HCT116 (cell line): ENCODE data around the gene MFAP1. TPM values are rescaled to one million over a fixed set of nuclear protein-coding genes. Genes with fewer than 3 reads are reported as not detected.

Experiments
- ATAC-seq: fragments of 200-7000 bp; cut with Tn5 transposase; 2 replicates; pipeline ENCODE4 v1.9.1; 2020; ENCODE audit warnings: mild to moderate bottlenecking, moderate library complexity
- BruUV-seq: library from RNA; stranded (reverse); fragments of 400-500 nt; replicated peaks from 2 replicates; lab custom pipeline; 2021; lab: Mats Ljungman, UMichigan
- CTCF ChIA-PET: fragments of 300-600 bp; sonication (Branson Sonifier 250); formaldehyde crosslinking; loops from one replicate; lab custom pipeline; 2021; ENCODE audit warnings: antibody characterized with exemption; lab: Charles Lee
- POLR2A ChIA-PET: fragments of 300-600, 350-600 bp; sonication (Branson Sonifier 250); formaldehyde crosslinking; loops from one replicate; lab custom pipeline; 2021; ENCODE audit warnings: antibody characterized with exemption; lab: Charles Lee
- RAD21 ChIA-PET, 2 experiments: fragments of 300-600 bp; sonication (Branson Sonifier 250); formaldehyde crosslinking; loops; one replicate each; lab custom pipeline; 2023; ENCODE audit warnings: low total read pairs in 2 of 2; ENCODE audit not compliant: uncharacterized antibody in 2 of 2, unreplicated experiment in 2 of 2, low non-redundant PET in 1 of 2; lab: Charles Lee
- DNase-seq: peaks from one replicate; pipeline ENCODE4 v3.0.0-alpha.2; 2010; ENCODE audit warnings: low read depth, low spot score
- H2AFZ ChIP-seq: fragments of 200-600 bp; shearing (Covaris generic), sonication (generic); 2 replicates; pipeline ENCODE4 v1.6.1; 2017; ENCODE audit warnings: low read depth, mixed run types, mixed read lengths, antibody characterized with exemption, low read length; ENCODE audit not compliant: poor library complexity, severe bottlenecking
- H3K27ac ChIP-seq: 2 replicates; pipeline ENCODE4 v1.5.1; 2012; ENCODE audit warnings: low read depth, low read length
- H3K27me3 ChIP-seq: fragments of 200-600 bp; sonication (generic); 2 replicates; pipeline ENCODE4 v1.6.1; 2016; ENCODE audit warnings: mixed run types, low read length, mixed read lengths; ENCODE audit not compliant: insufficient read depth
- H3K36me3 ChIP-seq, 2 experiments: fragments of 200-500 bp in 1 of 2; fragments of 200-600 bp in 1 of 2; sonication (Bioruptor generic) in 1 of 2; sonication (generic) in 1 of 2; 2 replicates each; pipeline versions ENCODE4 v1.5.1 to v1.6.1; 2014 to 2016; ENCODE audit warnings: low read length in 2 of 2, inconsistent platforms in 1 of 2, mixed read lengths in 1 of 2, mixed run types in 1 of 2; ENCODE audit not compliant: insufficient read depth in 2 of 2, control insufficient read depth in 1 of 2
- H3K4me1 ChIP-seq, 2 experiments: fragments of 200-600 bp in 1 of 2; sonication (generic) in 1 of 2; 2 replicates each; pipeline versions ENCODE4 v1.5.1 to v1.6.1; 2012 to 2017; ENCODE audit warnings: low read length in 2 of 2, inconsistent platforms in 1 of 2, mild to moderate bottlenecking in 1 of 2, mixed read lengths in 1 of 2, mixed run types in 1 of 2, moderate library complexity in 1 of 2; ENCODE audit not compliant: insufficient read depth in 2 of 2, control insufficient read depth in 1 of 2
- H3K4me2 ChIP-seq: fragments of 200-600 bp; sonication (generic); 2 replicates; pipeline ENCODE4 v1.6.1; 2017; ENCODE audit warnings: mixed run types, low read length, mixed read lengths
- H3K4me3 ChIP-seq, 2 experiments: fragments of 200-600 bp in 1 of 2; sonication (generic) in 1 of 2; replicated peaks in 1 of 2; 2 replicates each; pipeline ENCODE4 v1.5.1; 2011 to 2016; ENCODE audit warnings: low read length in 2 of 2, control low read depth in 1 of 2, low read depth in 1 of 2, mild to moderate bottlenecking in 1 of 2, mixed read lengths in 1 of 2, mixed run types in 1 of 2
- H3K79me2 ChIP-seq: fragments of 200-600 bp; sonication (generic); 2 replicates; pipeline ENCODE4 v1.6.1; 2017; ENCODE audit warnings: mild to moderate bottlenecking, mixed run types, low read length, moderate library complexity, mixed read lengths; ENCODE audit not compliant: insufficient read depth
- H3K9ac ChIP-seq: fragments of 200-600 bp; sonication (generic); 2 replicates; pipeline ENCODE4 v1.6.1; 2016; ENCODE audit warnings: low read length, mixed read lengths
- H3K9me2 ChIP-seq: fragments of 200-600 bp; sonication (generic), shearing (Covaris generic); 2 replicates; pipeline ENCODE4 v1.6.1; 2017; ENCODE audit warnings: mixed run types, mild to moderate bottlenecking, moderate library complexity; ENCODE audit not compliant: insufficient read depth
- H3K9me3 ChIP-seq, 2 experiments: fragments of 200-500 bp in 1 of 2; fragments of 200-600 bp in 1 of 2; sonication (Bioruptor generic) in 1 of 2; sonication (generic) in 1 of 2; 2 replicates each; pipeline ENCODE4 v1.6.1; 2014 to 2017; ENCODE audit warnings: low read length in 2 of 2, mixed read lengths in 2 of 2, inconsistent platforms in 1 of 2, low read depth in 1 of 2, mild to moderate bottlenecking in 1 of 2, mixed run types in 1 of 2, moderate library complexity in 1 of 2; ENCODE audit not compliant: control insufficient read depth in 1 of 2, insufficient read depth in 1 of 2
- H4K20me1 ChIP-seq: fragments of 200-600 bp; sonication (generic), shearing (Covaris generic); 2 replicates; pipeline ENCODE4 v1.6.1; 2017; ENCODE audit warnings: mixed run types, mild to moderate bottlenecking, moderate library complexity; ENCODE audit not compliant: insufficient read depth
- CBX3 ChIP-seq: IDR thresholded peaks from 2 replicates; pipeline ENCODE4 v1.6.1; 2012; ENCODE audit warnings: low read depth
- CEBPB ChIP-seq: IDR thresholded peaks from 2 replicates; pipeline ENCODE4 v1.6.1; 2012; ENCODE audit warnings: low read depth
- EZH2 ChIP-seq: fragments of 200-600 bp; sonication (generic); IDR thresholded peaks from 2 replicates; pipeline ENCODE4 v1.6.1; 2017; ENCODE audit warnings: antibody characterized with exemption, mixed run types
- FOSL1 ChIP-seq: IDR thresholded peaks from 2 replicates; pipeline ENCODE4 v1.6.1; 2012; ENCODE audit warnings: low read depth
- JUND ChIP-seq: IDR thresholded peaks from 2 replicates; pipeline ENCODE4 v1.6.1; 2012
- POLR2A ChIP-seq: IDR thresholded peaks from 2 replicates; pipeline ENCODE4 v1.7.0; 2011; ENCODE audit warnings: borderline replicate concordance; ENCODE audit not compliant: insufficient read depth, insufficient read length; ENCODE audit errors: extremely low read depth
- RAD21 ChIP-seq: IDR thresholded peaks from 2 replicates; pipeline ENCODE4 v1.6.1; 2012; ENCODE audit warnings: low read depth, mild to moderate bottlenecking
- SIN3A ChIP-seq: IDR thresholded peaks from 2 replicates; pipeline ENCODE4 v1.6.1; 2012; ENCODE audit warnings: low read depth
- SP1 ChIP-seq: IDR thresholded peaks from 2 replicates; pipeline ENCODE4 v1.6.1; 2012; ENCODE audit warnings: low read depth
- SRF ChIP-seq: IDR thresholded peaks from 2 replicates; pipeline ENCODE4 v1.6.1; 2012; ENCODE audit warnings: low read depth
- TCF7L2 ChIP-seq: IDR thresholded peaks from 2 replicates; pipeline ENCODE4 v1.7.0; 2011; ENCODE audit warnings: borderline replicate concordance, inconsistent platforms; ENCODE audit not compliant: insufficient read depth, insufficient read length; ENCODE audit errors: extremely low read depth
- YY1 ChIP-seq: IDR thresholded peaks from 2 replicates; pipeline ENCODE4 v1.6.1; 2011; ENCODE audit warnings: low read length, low read depth, moderate library complexity, mild to moderate bottlenecking; ENCODE audit not compliant: insufficient replicate concordance; ENCODE audit errors: extremely low read depth
- ZFX ChIP-seq: fragments of 450-650 bp; IDR thresholded peaks from 2 replicates; pipeline ENCODE4 v1.6.1; 2017
- intact Hi-C: fragments of 100-400 bp; cut with micrococcal nuclease; formaldehyde crosslinking; loops from 2 replicates; pipeline ENCODE4 v1.10.0; 2022
- total RNA-seq: library from RNA; stranded (reverse); gene quantifications from one replicate; pipeline ENCODE4 v1.2.1, GENCODE V29; 2021; ENCODE audit not compliant: unreplicated experiment
- TF ChIP-seq, protein P1 (sequence below): IDR thresholded peaks from 2 replicates; pipeline ENCODE4 v1.6.1; 2012
- TF ChIP-seq, protein P2 (sequence below): IDR thresholded peaks from 2 replicates; pipeline ENCODE4 v1.6.1; 2012; ENCODE audit warnings: low read depth
- TF ChIP-seq, protein P3 (sequence below): IDR thresholded peaks from 2 replicates; pipeline ENCODE4 v1.6.1; 2011; ENCODE audit warnings: mild to moderate bottlenecking, low read length, moderate library complexity; ENCODE audit not compliant: insufficient replicate concordance; ENCODE audit errors: extremely low read depth

MFAP1 gene
- total RNA-seq, 1 experiment from 2014 or later, result 32.7 TPM

DNA sequence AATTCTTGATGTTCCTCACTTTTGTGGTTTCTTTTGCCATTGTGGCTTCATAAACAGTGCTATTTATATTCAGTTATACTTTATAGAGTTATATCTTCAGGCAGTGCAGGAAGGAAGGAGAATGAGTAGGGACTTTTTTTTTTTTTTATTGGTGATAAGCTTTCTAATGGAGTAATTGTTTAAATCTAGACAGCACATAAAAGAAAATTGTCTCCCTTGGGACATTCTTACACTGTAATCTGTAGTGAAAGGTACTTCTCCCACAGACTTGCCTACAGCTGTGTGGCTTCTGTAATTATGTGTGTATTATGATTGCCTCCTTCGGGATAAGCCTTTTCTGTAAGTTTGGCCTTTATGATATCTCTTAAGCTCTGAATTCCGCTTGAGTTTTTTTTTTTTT is 43.9 kb upstream of the MFAP1 start:
- DNase-seq (no peak), ATAC-seq (no peak)
- ChIA-PET CTCF (interaction anchor here (1.9 kb wide), 1 partner anchor 14 kb away, joined by 4 read pairs; no protein-coding TSS in a partner anchor), POLR2A (no interaction called here), RAD21 (no interaction called here)
- no TSS peak for BruUV-seq
- no peak overlapping the region for H3K27ac ChIP-seq
- H3K4me1 ChIP-seq, result no peaks in the 10 kb centered on the region
- H2AFZ ChIP-seq, result no peak overlapping the region
- H3K79me2 ChIP-seq, result no peaks in the 10 kb centered on the region; the same call in 1 of the 2 replicates
- H3K9ac ChIP-seq, result no peak overlapping the region
- no peaks in the 10 kb centered on the region for H4K20me1 ChIP-seq
- H3K4me3 ChIP-seq, result no peak overlapping the region
- H3K27me3 ChIP-seq, result no peaks in the 10 kb centered on the region
- no peaks in the 10 kb centered on the region for H3K9me2 ChIP-seq
- intact Hi-C loops, result no loop called here
- TF ChIP-seq ZFX, result no peak
- TF ChIP-seq RAD21, result no peak
- no peak for TF ChIP-seq FOSL1
- TF ChIP-seq CBX3, result no peak
- TF ChIP-seq JUND, result no peak
- TF ChIP-seq POLR2A, result no peak
- no peak for TF ChIP-seq CEBPB
- TF ChIP-seq, protein P1, sequence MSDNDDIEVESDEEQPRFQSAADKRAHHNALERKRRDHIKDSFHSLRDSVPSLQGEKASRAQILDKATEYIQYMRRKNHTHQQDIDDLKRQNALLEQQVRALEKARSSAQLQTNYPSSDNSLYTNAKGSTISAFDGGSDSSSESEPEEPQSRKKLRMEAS, result no peak
- TF ChIP-seq EZH2, result no peak
- no peak for TF ChIP-seq TCF7L2
- no peak for TF ChIP-seq SIN3A
- TF ChIP-seq SP1, result no peak
- TF ChIP-seq SRF, result no peak
- TF ChIP-seq, protein P2, sequence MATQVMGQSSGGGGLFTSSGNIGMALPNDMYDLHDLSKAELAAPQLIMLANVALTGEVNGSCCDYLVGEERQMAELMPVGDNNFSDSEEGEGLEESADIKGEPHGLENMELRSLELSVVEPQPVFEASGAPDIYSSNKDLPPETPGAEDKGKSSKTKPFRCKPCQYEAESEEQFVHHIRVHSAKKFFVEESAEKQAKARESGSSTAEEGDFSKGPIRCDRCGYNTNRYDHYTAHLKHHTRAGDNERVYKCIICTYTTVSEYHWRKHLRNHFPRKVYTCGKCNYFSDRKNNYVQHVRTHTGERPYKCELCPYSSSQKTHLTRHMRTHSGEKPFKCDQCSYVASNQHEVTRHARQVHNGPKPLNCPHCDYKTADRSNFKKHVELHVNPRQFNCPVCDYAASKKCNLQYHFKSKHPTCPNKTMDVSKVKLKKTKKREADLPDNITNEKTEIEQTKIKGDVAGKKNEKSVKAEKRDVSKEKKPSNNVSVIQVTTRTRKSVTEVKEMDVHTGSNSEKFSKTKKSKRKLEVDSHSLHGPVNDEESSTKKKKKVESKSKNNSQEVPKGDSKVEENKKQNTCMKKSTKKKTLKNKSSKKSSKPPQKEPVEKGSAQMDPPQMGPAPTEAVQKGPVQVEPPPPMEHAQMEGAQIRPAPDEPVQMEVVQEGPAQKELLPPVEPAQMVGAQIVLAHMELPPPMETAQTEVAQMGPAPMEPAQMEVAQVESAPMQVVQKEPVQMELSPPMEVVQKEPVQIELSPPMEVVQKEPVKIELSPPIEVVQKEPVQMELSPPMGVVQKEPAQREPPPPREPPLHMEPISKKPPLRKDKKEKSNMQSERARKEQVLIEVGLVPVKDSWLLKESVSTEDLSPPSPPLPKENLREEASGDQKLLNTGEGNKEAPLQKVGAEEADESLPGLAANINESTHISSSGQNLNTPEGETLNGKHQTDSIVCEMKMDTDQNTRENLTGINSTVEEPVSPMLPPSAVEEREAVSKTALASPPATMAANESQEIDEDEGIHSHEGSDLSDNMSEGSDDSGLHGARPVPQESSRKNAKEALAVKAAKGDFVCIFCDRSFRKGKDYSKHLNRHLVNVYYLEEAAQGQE, result no peak
- no peak for TF ChIP-seq YY1
- TF ChIP-seq, protein P3, sequence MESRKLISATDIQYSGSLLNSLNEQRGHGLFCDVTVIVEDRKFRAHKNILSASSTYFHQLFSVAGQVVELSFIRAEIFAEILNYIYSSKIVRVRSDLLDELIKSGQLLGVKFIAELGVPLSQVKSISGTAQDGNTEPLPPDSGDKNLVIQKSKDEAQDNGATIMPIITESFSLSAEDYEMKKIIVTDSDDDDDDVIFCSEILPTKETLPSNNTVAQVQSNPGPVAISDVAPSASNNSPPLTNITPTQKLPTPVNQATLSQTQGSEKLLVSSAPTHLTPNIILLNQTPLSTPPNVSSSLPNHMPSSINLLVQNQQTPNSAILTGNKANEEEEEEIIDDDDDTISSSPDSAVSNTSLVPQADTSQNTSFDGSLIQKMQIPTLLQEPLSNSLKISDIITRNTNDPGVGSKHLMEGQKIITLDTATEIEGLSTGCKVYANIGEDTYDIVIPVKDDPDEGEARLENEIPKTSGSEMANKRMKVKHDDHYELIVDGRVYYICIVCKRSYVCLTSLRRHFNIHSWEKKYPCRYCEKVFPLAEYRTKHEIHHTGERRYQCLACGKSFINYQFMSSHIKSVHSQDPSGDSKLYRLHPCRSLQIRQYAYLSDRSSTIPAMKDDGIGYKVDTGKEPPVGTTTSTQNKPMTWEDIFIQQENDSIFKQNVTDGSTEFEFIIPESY, result no peak
- peaks cover 9 to 18% of the 10 kb centered on the region in 2 experiments; a peak in 2 of 4 replicates for H3K36me3 ChIP-seq
- no peaks in the 10 kb centered on the region for H3K9me3 ChIP-seq
- no peak overlapping the region for H3K4me2 ChIP-seq
